Breast epithelium (tissue), 4 donors: Measurements from ENCODE around the gene NUDT17. TPM values are rescaled to one million over a fixed set of nuclear protein-coding genes. Genes with fewer than 3 reads are reported as not detected.
"Not testable (repeated sequence)": the region's sequence is repeated elsewhere in the genome, so short reads cannot be mapped to it uniquely, and the experiment has no call there.

Experiments
- DNase-seq, 2 donors: peaks; one replicate each; pipeline ENCODE4 v3.0.0-alpha.2; 2019; ENCODE audit warnings: low spot score in 2 of 2
- H3K27ac ChIP-seq, 2 donors: fragments of 200-600 bp; sonication (generic) in 1 of 2; one replicate each; pipeline ENCODE4 v1.5.1; 2016 to 2019; ENCODE audit warnings: mild to moderate bottlenecking in 1 of 2
- H3K27me3 ChIP-seq, 2 donors: fragments of 200-600 bp; sonication (generic) in 1 of 2; one replicate each; pipeline versions ENCODE4 v1.5.1 to v1.6.0; 2017 to 2019; ENCODE audit warnings: control low read depth in 1 of 2, mild to moderate bottlenecking in 1 of 2
- H3K36me3 ChIP-seq: fragments of 200-600 bp; one replicate; pipeline ENCODE4 v1.5.1; 2019
- H3K4me1 ChIP-seq, 2 donors: fragments of 200-600 bp; sonication (generic); one replicate each; pipeline ENCODE4 v1.5.1; 2016 to 2019; ENCODE audit warnings: control low read depth in 1 of 2
- H3K4me3 ChIP-seq, 3 donors: fragments of 200-600 bp; sonication (generic); 1 replicate in 2 of 3; 2 replicates in 1 of 3; pipeline ENCODE4 v1.5.1; 2016 to 2019; ENCODE audit warnings: mild to moderate bottlenecking in 3 of 3, moderate library complexity in 2 of 3
- H3K9me3 ChIP-seq, 2 donors: fragments of 200-600 bp; sonication (generic) in 1 of 2; one replicate each; pipeline ENCODE4 v1.5.1; 2016 to 2019; ENCODE audit warnings: control low read depth in 1 of 2
- POLR2A ChIP-seq: fragments of 450-650 bp; IDR thresholded peaks from one replicate; pipeline ENCODE4 v1.6.1; 2016; ENCODE audit warnings: antibody characterized with exemption, mild to moderate bottlenecking, moderate library complexity
- POLR2AphosphoS5 ChIP-seq, 3 donors: sonication (generic); formaldehyde crosslinking; IDR thresholded peaks; one replicate each; pipeline ENCODE4 v1.6.1; 2017; ENCODE audit warnings: antibody characterized with exemption in 3 of 3
- intact Hi-C: fragments of 100-400 bp; cut with DNase I; formaldehyde crosslinking; loops from one replicate; pipeline ENCODE4 v1.15.1; 2023; ENCODE audit warnings: low total_unique reads
- total RNA-seq, 3 donors: library from RNA; depleted of rRNA; stranded (reverse); fragments of >200 nt; gene quantifications; one replicate each; pipeline ENCODE4 v1.1.0, GENCODE V29; 2016
- TF ChIP-seq, protein P1 (sequence below), 3 donors: fragments of 450-650 bp; IDR thresholded peaks; one replicate each; pipeline ENCODE4 v1.5.1; 2016 to 2017; ENCODE audit warnings: antibody characterized with exemption in 3 of 3, mild to moderate bottlenecking in 3 of 3, moderate library complexity in 3 of 3

NUDT17 gene
- total RNA-seq, 3 donors from 2014 or later: 2.5 to 4.0 (median 3.3) TPM

- H3K4me3 ChIP-seq: no peak overlapping the region
- DNase-seq: no peak
- H3K9me3 ChIP-seq: no peaks in the 10 kb centered on the region
- H3K27ac ChIP-seq: no peak overlapping the region
- TF ChIP-seq POLR2AphosphoS5 (IDR thresholded peaks at IDR 0.05) (no peak), POLR2A (no peak)
- TF ChIP-seq, protein P1, sequence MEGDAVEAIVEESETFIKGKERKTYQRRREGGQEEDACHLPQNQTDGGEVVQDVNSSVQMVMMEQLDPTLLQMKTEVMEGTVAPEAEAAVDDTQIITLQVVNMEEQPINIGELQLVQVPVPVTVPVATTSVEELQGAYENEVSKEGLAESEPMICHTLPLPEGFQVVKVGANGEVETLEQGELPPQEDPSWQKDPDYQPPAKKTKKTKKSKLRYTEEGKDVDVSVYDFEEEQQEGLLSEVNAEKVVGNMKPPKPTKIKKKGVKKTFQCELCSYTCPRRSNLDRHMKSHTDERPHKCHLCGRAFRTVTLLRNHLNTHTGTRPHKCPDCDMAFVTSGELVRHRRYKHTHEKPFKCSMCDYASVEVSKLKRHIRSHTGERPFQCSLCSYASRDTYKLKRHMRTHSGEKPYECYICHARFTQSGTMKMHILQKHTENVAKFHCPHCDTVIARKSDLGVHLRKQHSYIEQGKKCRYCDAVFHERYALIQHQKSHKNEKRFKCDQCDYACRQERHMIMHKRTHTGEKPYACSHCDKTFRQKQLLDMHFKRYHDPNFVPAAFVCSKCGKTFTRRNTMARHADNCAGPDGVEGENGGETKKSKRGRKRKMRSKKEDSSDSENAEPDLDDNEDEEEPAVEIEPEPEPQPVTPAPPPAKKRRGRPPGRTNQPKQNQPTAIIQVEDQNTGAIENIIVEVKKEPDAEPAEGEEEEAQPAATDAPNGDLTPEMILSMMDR (IDR thresholded peaks at IDR 0.05): no peak
- H3K27me3 ChIP-seq: no peaks in the 10 kb centered on the region
- H3K36me3 ChIP-seq: no peaks in the 10 kb centered on the region
- intact Hi-C loops: no loop called here
- no peaks in the 10 kb centered on the region for H3K4me1 ChIP-seq
These were observed 40.4 kb upstream of the NUDT17 start for GRCh38 chr1:145805057-145805456.

DNA sequence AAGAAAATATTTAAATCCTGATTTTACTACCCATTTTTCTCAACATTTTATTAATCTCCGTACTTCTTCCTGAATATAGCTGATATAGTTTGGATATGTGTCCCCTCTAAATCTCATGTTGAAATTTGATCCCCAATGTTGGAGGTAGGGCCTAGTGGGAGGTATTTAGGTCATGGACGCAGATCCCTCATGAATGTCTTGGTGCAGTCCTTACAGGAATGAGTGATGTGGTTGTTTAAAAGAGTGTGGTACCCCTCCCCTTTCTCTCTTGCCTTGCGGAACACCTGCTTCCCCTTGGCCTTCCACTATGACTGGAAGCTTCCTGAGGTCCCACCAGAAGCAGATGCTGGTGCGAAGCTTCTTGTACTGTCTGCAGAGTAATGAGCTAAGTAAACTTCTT lies 39.0 kb upstream of the NUDT17 start:
- TF ChIP-seq, protein P1 (IDR thresholded peaks at IDR 0.05): no peak
- TF ChIP-seq POLR2A (no peak), POLR2AphosphoS5 (IDR thresholded peaks at IDR 0.05) (no peak)
- Histone ChIP-seq H3K27ac (no peak overlapping the region), H3K9me3 (no peaks in the 10 kb centered on the region), H3K4me3 (no peak overlapping the region), H3K36me3 (no peaks in the 10 kb centered on the region), H3K27me3 (no peaks in the 10 kb centered on the region), H3K4me1 (no peaks in the 10 kb centered on the region)
- intact Hi-C loops: no loop called here
- DNase-seq: no peak

DNA sequence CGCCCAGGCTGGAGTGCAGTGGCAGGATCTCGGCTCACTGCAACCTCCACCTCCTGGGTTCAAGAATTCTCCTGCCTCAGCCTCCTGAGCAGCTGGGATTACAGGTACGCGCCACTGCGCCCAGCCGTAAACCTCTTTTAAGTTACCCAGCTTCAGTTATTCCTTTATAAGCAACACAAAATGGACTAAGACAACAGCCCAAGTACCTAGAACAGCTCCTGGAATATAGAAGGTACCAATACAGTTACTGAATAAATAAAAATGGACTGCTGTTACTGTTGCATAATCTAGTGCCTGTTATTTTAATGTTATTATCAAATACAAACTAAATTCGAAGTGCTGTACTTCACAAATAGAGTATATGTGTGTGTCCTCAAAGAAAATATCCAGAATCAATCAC lies 38.6 kb upstream of the NUDT17 start:
- intact Hi-C loops: no loop called here
- no peaks in the 10 kb centered on the region for H3K27me3 ChIP-seq
- no peak for DNase-seq
- no peaks in the 10 kb centered on the region for H3K9me3 ChIP-seq
- no peaks in the 10 kb centered on the region for H3K4me1 ChIP-seq
- no peak overlapping the region for H3K4me3 ChIP-seq
- TF ChIP-seq POLR2A (no peak), POLR2AphosphoS5 (IDR thresholded peaks at IDR 0.05) (no peak)
- TF ChIP-seq, protein P1 (IDR thresholded peaks at IDR 0.05): no peak
- no peak overlapping the region for H3K27ac ChIP-seq
- H3K36me3 ChIP-seq: no peaks in the 10 kb centered on the region

GRCh38 chr1:145812977-145813810 lies 32.2 kb upstream of the NUDT17 start:
- DNase-seq, H3K4me1 ChIP-seq, H3K27ac ChIP-seq, H3K27me3 ChIP-seq, H3K36me3 ChIP-seq, intact Hi-C loops, H3K9me3 ChIP-seq, H3K4me3 ChIP-seq: not testable (repeated sequence)

DNA sequence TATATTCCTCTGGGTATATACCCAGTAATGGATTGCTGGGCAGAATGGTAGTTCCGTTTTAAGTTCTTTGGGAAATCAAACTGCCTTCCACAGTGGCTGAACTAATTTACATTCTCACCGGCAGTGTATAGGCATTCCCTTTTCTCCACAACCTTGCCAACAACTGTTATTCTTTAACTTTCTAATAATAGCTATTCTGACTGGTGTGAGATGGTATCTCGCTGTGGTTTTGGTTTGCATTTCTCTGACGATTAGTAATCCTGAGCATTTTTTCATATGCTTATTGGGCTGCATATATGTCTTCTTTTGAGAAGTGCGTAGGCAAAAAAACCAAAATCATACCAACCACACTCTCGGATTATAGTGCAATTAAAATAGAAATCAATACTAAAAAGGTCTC lies 27.3 kb upstream of the NUDT17 start:
- H3K27me3 ChIP-seq, DNase-seq, H3K9me3 ChIP-seq, intact Hi-C loops, H3K36me3 ChIP-seq, H3K4me1 ChIP-seq, H3K4me3 ChIP-seq: not testable (repeated sequence)
- peak overlapping the region in 1 of 2 donors; percentile 19 for H3K27ac ChIP-seq

GRCh38 chr1:145822779-145823331 lies 22.6 kb upstream of the NUDT17 start:
- Histone ChIP-seq H3K27ac (peak overlapping the region in 1 of 2 donors; percentile 66), H3K4me3 (peak overlapping the region in 2 of 3 donors; percentile 13 to 85)
- DNase-seq, intact Hi-C loops, H3K9me3 ChIP-seq, H3K4me1 ChIP-seq, H3K27me3 ChIP-seq, H3K36me3 ChIP-seq: not testable (repeated sequence)
